ENCODE measurements around the gene WSB2.

DNA sequence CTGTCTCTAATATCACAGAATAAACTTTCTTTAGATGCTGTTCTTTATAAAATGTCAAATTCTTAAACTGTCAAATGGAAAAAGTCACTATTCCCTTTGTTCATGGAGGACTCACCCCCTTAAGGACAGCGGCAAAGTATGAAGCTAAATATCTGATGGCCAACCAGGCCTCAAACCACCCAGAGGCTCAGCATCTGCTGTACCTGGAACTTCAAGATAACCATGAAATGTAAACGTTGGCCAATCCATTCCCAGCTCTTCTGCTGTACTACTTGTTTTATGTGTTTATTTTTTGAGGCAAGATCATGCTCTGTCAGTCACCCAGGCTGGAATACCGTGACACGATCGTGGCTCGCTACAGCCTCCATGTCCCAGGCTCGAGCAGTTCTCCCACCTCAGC is 28.8 kb downstream of the WSB2 start:
- TF ChIP-seq, protein P1, sequence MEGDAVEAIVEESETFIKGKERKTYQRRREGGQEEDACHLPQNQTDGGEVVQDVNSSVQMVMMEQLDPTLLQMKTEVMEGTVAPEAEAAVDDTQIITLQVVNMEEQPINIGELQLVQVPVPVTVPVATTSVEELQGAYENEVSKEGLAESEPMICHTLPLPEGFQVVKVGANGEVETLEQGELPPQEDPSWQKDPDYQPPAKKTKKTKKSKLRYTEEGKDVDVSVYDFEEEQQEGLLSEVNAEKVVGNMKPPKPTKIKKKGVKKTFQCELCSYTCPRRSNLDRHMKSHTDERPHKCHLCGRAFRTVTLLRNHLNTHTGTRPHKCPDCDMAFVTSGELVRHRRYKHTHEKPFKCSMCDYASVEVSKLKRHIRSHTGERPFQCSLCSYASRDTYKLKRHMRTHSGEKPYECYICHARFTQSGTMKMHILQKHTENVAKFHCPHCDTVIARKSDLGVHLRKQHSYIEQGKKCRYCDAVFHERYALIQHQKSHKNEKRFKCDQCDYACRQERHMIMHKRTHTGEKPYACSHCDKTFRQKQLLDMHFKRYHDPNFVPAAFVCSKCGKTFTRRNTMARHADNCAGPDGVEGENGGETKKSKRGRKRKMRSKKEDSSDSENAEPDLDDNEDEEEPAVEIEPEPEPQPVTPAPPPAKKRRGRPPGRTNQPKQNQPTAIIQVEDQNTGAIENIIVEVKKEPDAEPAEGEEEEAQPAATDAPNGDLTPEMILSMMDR (conservative IDR thresholded peaks at IDR 0.05; ENCODE audit: low read depth, low read length): no peak
- TF ChIP-seq EZH2phosphoT487 (IDR thresholded peaks at IDR 0.05; ENCODE audit: borderline replicate concordance, low read length): no peak

Measured in PC-3 (cell line).